Astrocyte (in vitro differentiated cells and primary cell): ENCODE data around the gene ISX. TPM values are rescaled to one million over a fixed set of nuclear protein-coding genes. Genes with fewer than 3 reads are reported as not detected.

Experiments
- DNase-seq: peaks from one replicate; pipeline ENCODE4 v3.0.0-alpha.2; 2010; ENCODE audit warnings: low read depth
- FAIRE-seq: peaks from 2 replicates; lab custom pipeline; 2011; peaks lifted over from hg19 to GRCh38; lab: Jason Lieb, UNC
- H2AFZ ChIP-seq: 2 replicates; pipeline ENCODE4 v1.6.0; 2012; ENCODE audit warnings: low read depth, low read length, inconsistent platforms
- H3K27ac ChIP-seq: 2 replicates; pipeline ENCODE4 v1.5.1; 2011; ENCODE audit warnings: low read depth, low read length, inconsistent platforms
- H3K27me3 ChIP-seq: 2 replicates; pipeline ENCODE4 v1.6.0; 2011; ENCODE audit warnings: low read length, inconsistent platforms; ENCODE audit not compliant: insufficient read depth
- H3K36me3 ChIP-seq: 2 replicates; pipeline ENCODE4 v1.5.1; 2011; ENCODE audit warnings: low read length, inconsistent platforms; ENCODE audit not compliant: insufficient read depth
- H3K4me1 ChIP-seq: 2 replicates; pipeline ENCODE4 v1.5.1; 2011; ENCODE audit warnings: low read length, inconsistent platforms; ENCODE audit not compliant: insufficient read depth
- H3K4me2 ChIP-seq: 2 replicates; pipeline ENCODE4 v1.6.0; 2012; ENCODE audit warnings: low read length, inconsistent platforms
- H3K4me3 ChIP-seq: 2 replicates; pipeline ENCODE4 v1.5.1; 2011; ENCODE audit warnings: low read depth, mild to moderate bottlenecking, low read length, inconsistent platforms; ENCODE audit not compliant: insufficient read depth
- H3K79me2 ChIP-seq: 2 replicates; pipeline ENCODE4 v1.6.0; 2012; ENCODE audit warnings: mild to moderate bottlenecking, low read length, inconsistent platforms; ENCODE audit not compliant: insufficient read depth
- H3K9ac ChIP-seq: 2 replicates; pipeline ENCODE4 v1.6.0; 2012; ENCODE audit warnings: mild to moderate bottlenecking, low read length, inconsistent platforms
- H3K9me3 ChIP-seq: 2 replicates; pipeline ENCODE4 v1.5.1; 2012; ENCODE audit warnings: low read depth, mild to moderate bottlenecking, low read length, inconsistent platforms; ENCODE audit not compliant: insufficient read depth
- H4K20me1 ChIP-seq: 2 replicates; pipeline ENCODE4 v1.6.0; 2012; ENCODE audit warnings: low read length, inconsistent platforms; ENCODE audit not compliant: insufficient read depth
- H3K27ac Mint-ChIP-seq: one replicate; pipeline ENCODE4 v1.8.0; 2021; ENCODE audit warnings: mild to moderate bottlenecking, mixed read lengths; ENCODE audit not compliant: unreplicated experiment
- H3K27me3 Mint-ChIP-seq: one replicate; pipeline ENCODE4 v1.8.0; 2021; ENCODE audit warnings: low read depth, mixed read lengths; ENCODE audit not compliant: unreplicated experiment
- H3K36me3 Mint-ChIP-seq: one replicate; pipeline ENCODE4 v1.8.0; 2021; ENCODE audit warnings: low read depth, mixed read lengths; ENCODE audit not compliant: unreplicated experiment
- H3K4me1 Mint-ChIP-seq: one replicate; pipeline ENCODE4 v1.8.0; 2021; ENCODE audit warnings: low read depth, mixed read lengths; ENCODE audit not compliant: unreplicated experiment
- H3K4me3 Mint-ChIP-seq: one replicate; pipeline ENCODE4 v1.8.0; 2021; ENCODE audit warnings: mild to moderate bottlenecking, moderate library complexity, mixed read lengths; ENCODE audit not compliant: unreplicated experiment
- H3K9me3 Mint-ChIP-seq: one replicate; pipeline ENCODE4 v1.8.0; 2021; ENCODE audit warnings: mild to moderate bottlenecking, mixed read lengths; ENCODE audit not compliant: unreplicated experiment
- EZH2 ChIP-seq: IDR thresholded peaks from 2 replicates; pipeline ENCODE4 v1.6.1; 2012; ENCODE audit warnings: mild to moderate bottlenecking, low read length, inconsistent platforms; ENCODE audit not compliant: insufficient read depth
- total RNA-seq: library from RNA; stranded (reverse); gene quantifications from 2 replicates; pipeline ENCODE4 v1.2.1, GENCODE V29; 2021
- TF ChIP-seq, protein P1 (sequence below): IDR thresholded peaks from 2 replicates; pipeline ENCODE4 v1.5.1; 2011; ENCODE audit warnings: low read depth, mild to moderate bottlenecking, inconsistent platforms, low read length, moderate library complexity; ENCODE audit not compliant: insufficient read depth

The ISX gene
- total RNA-seq, 1 donor from 2014 or later: not detected

DNA sequence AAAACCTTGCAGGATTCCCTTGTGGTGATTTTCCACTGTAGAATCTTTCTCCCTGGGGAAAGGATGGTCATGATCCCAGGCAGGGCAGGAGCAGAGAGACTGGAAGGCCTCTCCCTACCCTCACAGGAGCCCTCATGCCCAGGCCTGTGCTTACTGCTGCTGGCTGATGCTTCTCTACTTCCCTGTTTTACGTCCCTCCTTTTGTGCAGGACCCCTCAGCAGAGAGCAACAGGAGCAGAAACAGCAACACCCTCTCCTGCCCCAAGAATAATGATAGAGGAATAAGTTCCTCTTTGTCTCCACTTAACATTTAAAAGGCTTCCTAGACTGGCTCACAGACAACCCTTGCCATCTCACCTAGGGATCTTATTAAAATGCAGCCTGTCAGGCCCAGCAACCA is 3.6 kb downstream of the ISX start:
- Histone ChIP-seq H3K36me3 (no peaks in the 10 kb centered on the region), H2AFZ (no peak overlapping the region), H3K9ac (no peak overlapping the region), H3K9me3 (no peaks in the 10 kb centered on the region), H3K4me1 (no peaks in the 10 kb centered on the region), H3K27me3 (no peaks in the 10 kb centered on the region), H3K27ac (no peak overlapping the region), H3K4me2 (no peak overlapping the region), H3K79me2 (no peaks in the 10 kb centered on the region), H3K4me3 (no peak overlapping the region), H4K20me1 (no peaks in the 10 kb centered on the region)
- TF ChIP-seq, protein P1, sequence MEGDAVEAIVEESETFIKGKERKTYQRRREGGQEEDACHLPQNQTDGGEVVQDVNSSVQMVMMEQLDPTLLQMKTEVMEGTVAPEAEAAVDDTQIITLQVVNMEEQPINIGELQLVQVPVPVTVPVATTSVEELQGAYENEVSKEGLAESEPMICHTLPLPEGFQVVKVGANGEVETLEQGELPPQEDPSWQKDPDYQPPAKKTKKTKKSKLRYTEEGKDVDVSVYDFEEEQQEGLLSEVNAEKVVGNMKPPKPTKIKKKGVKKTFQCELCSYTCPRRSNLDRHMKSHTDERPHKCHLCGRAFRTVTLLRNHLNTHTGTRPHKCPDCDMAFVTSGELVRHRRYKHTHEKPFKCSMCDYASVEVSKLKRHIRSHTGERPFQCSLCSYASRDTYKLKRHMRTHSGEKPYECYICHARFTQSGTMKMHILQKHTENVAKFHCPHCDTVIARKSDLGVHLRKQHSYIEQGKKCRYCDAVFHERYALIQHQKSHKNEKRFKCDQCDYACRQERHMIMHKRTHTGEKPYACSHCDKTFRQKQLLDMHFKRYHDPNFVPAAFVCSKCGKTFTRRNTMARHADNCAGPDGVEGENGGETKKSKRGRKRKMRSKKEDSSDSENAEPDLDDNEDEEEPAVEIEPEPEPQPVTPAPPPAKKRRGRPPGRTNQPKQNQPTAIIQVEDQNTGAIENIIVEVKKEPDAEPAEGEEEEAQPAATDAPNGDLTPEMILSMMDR: no peak
- no peak for TF ChIP-seq EZH2
- H3K9me3 Mint-ChIP-seq: peaks cover 8% of the 10 kb centered on the region
- no peak for DNase-seq
- H3K4me3 Mint-ChIP-seq: no peak overlapping the region
- no peak overlapping the region for H3K27ac Mint-ChIP-seq
- no peak for FAIRE-seq
- peaks cover 12% of the 10 kb centered on the region for H3K4me1 Mint-ChIP-seq
- H3K27me3 Mint-ChIP-seq: peaks cover 25% of the 10 kb centered on the region
- no peaks in the 10 kb centered on the region for H3K36me3 Mint-ChIP-seq

DNA sequence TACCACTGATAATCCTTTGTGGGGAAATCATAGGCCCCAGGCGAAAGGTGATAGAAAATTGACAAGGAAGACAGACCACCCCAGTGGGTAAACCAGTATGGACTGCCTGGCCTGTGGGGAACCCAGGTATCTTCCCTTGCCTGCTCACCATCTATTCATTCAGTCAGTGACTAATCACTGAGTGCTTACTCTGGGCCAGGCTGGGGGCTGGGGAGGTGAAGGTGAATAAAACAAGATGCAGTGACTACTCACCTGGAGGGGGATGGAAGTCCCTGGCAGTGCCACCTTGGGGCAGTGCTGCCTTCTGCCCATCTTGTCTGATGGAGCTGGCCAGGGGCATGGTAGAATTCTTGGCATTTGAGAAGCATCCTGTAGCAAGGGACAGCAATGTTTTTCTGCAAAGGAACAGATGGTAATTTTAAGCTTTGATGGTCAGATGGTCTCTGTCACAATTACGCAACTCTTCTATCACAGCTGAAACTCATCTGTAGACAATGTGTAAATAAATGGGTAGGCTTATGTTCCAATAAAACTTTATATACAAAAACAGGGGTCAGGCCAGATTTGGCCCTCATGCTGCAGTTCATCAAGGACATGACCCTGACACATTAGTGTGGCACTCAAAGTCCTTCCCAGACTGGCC is 4.6 kb downstream of the ISX start:
- peaks cover 4% of the 10 kb centered on the region for H3K4me1 Mint-ChIP-seq

DNA sequence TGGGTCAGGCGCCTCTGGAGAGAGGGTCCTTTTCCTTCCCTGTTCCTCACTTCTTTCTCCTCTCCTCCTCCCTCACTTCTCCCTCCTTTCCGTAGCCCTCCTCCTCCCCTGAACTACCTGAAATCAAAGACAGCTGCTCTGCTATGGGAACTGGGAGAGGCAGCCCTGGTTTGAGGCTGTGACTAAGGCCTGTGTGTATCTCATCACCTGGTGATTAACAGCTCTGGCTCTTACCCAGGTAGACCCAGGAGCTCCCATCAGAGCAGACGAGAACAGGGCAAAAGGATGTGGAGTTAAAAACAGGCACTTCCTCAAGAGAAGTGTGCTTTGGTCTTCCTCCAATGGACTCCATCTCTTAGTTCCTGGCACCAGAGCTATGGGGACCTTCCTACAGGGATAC is 5.8 kb downstream of the ISX start:
- Mint-ChIP-seq H3K9me3 (peaks cover 6% of the 10 kb centered on the region), H3K4me3 (no peak overlapping the region), H3K4me1 (no peaks in the 10 kb centered on the region), H3K27ac (no peak overlapping the region), H3K27me3 (peaks cover 20% of the 10 kb centered on the region), H3K36me3 (no peaks in the 10 kb centered on the region)
- FAIRE-seq: no peak
- TF ChIP-seq EZH2: no peak
- TF ChIP-seq, protein P1: no peak
- Histone ChIP-seq H3K27ac (no peak overlapping the region), H3K27me3 (no peaks in the 10 kb centered on the region), H3K36me3 (no peaks in the 10 kb centered on the region), H3K9ac (no peak overlapping the region), H3K9me3 (no peaks in the 10 kb centered on the region), H2AFZ (no peak overlapping the region), H3K4me2 (no peak overlapping the region), H4K20me1 (no peaks in the 10 kb centered on the region), H3K4me1 (no peaks in the 10 kb centered on the region), H3K79me2 (no peaks in the 10 kb centered on the region), H3K4me3 (no peak overlapping the region)
- no peak for DNase-seq

More for the DNA sequence above, 4.6 kb downstream of the ISX start:
- no peak for FAIRE-seq
- H3K4me3 Mint-ChIP-seq: no peak overlapping the region
- H3K4me3 ChIP-seq: no peak overlapping the region
- TF ChIP-seq, protein P1: no peak
- TF ChIP-seq EZH2: no peak
- DNase-seq: no peak
- H3K9me3 Mint-ChIP-seq: peaks cover 6% of the 10 kb centered on the region
- H3K27ac ChIP-seq: no peak overlapping the region
- no peaks in the 10 kb centered on the region for H3K79me2 ChIP-seq
- H3K36me3 ChIP-seq: no peaks in the 10 kb centered on the region
- H3K27me3 ChIP-seq: no peaks in the 10 kb centered on the region
- no peaks in the 10 kb centered on the region for H3K4me1 ChIP-seq
- no peaks in the 10 kb centered on the region for H4K20me1 ChIP-seq
- H3K9me3 ChIP-seq: no peaks in the 10 kb centered on the region
- H3K36me3 Mint-ChIP-seq: no peaks in the 10 kb centered on the region
- peaks cover 25% of the 10 kb centered on the region for H3K27me3 Mint-ChIP-seq
- H2AFZ ChIP-seq: no peak overlapping the region
- H3K27ac Mint-ChIP-seq: no peak overlapping the region
- H3K4me2 ChIP-seq: no peak overlapping the region
- H3K9ac ChIP-seq: no peak overlapping the region
